GM21717 (cell line): ENCODE measurements around the gene TECTA.
A peak's percentile ranks its signal among the peaks of the same experiment; 100 is the strongest.
"Not testable (repeated sequence)": the region's sequence is repeated elsewhere in the genome, so short reads cannot be mapped to it uniquely, and the experiment has no call there.

Experiments
- ATAC-seq: cut with Tn5 transposase; IDR thresholded peaks from one replicate; pipeline ENCODE4 v1.9.1; 2021; ENCODE audit warnings: mild to moderate bottlenecking, moderate library complexity; ENCODE audit not compliant: unreplicated experiment

TECTA gene

GRCh38 chr11:121228851-121229250, 127.8 kb downstream of the TECTA start:
- ATAC-seq: no peak

- ATAC-seq: no peak
Observed at GRCh38 chr11:121229495-121230215, 128.6 kb downstream of the TECTA start.

- no peak for ATAC-seq
Observed at GRCh38 chr11:121231576-121232278, 130.7 kb downstream of the TECTA start.

- ATAC-seq: no peak
Observed at GRCh38 chr11:121235057-121235456, 134.0 kb downstream of the TECTA start.

- peak; percentile 78 for ATAC-seq
Observed at GRCh38 chr11:121236115-121237001, 135.3 kb downstream of the TECTA start.

- ATAC-seq: not testable (repeated sequence)
Observed at GRCh38 chr11:121237247-121237646, 136.2 kb downstream of the TECTA start.

- ATAC-seq: no peak
Observed at GRCh38 chr11:121237686-121238658, 136.9 kb downstream of the TECTA start.

- no peak for ATAC-seq
Observed at GRCh38 chr11:121238956-121239355, 137.9 kb downstream of the TECTA start.

GRCh38 chr11:121240001-121240400, 139.0 kb downstream of the TECTA start:
- ATAC-seq: not testable (repeated sequence)

- ATAC-seq: no peak
Observed at GRCh38 chr11:121240650-121241303, 139.7 kb downstream of the TECTA start.
